ENCODE measurements around the gene ELOB. TPM values are rescaled to one million over a fixed set of nuclear protein-coding genes. Genes with fewer than 3 reads are reported as not detected.

The ELOB gene
- polyA plus RNA-seq, 1 donor, result 175 TPM

DNA sequence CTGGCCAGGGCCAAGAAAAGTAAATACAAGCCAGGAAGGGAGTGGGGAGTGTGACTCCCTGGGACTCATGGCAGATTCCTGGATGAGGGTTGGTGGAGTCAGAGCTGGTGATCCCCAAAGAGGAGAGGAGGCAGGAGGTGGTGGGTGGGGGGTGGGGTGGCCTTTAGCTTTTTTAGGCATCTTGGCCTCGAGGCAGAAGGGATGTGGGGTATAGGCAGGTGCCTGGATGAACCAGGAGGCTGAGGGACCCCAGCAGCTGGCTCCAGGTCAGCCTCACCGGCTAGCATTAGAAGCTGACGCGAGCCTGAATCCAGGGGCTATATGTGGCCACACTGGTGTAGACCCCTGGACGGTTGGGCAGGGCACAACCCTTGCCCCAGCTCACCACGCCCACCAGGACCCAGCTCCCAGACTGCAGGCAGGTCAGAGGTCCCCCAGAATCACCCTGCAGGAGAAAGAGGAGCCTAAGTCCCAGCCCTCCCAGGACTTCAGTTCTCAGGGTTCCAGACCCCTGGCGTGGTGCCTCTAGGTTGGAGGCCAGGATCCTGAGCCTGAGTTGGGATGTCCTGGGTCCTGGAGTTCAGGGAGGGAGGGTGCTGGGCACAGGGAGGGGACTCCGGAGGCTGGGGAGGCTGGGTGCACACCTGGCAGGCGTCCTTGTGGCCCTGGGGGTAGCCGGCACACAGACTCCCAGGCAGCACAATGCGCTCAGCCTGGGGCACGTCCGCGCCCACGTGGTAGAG, 7.4 kb upstream of the ELOB start:
- DNase-seq, result no peak
- Histone ChIP-seq H3K4me1 (ENCODE audit: control insufficient read depth, insufficient read depth, low read length) (peaks cover 7% of the 10 kb centered on the region), H3K27me3 (ENCODE audit: control insufficient read depth, insufficient read depth, low read length) (peaks cover 53% of the 10 kb centered on the region), H3K9me3 (ENCODE audit: control insufficient read depth, low read depth, low read length) (peaks cover 7% of the 10 kb centered on the region), H3K27ac (ENCODE audit: low read length) (no peak overlapping the region), H3K4me3 (ENCODE audit: low read length) (no peak overlapping the region), H3K36me3 (ENCODE audit: control insufficient read depth, insufficient read depth, low read length) (no peaks in the 10 kb centered on the region)
- no CpG with 5 or more reads among the region's 15 CpGs for WGBS (ENCODE audit: insufficient coverage, low lambda C conversion rate)

DNA sequence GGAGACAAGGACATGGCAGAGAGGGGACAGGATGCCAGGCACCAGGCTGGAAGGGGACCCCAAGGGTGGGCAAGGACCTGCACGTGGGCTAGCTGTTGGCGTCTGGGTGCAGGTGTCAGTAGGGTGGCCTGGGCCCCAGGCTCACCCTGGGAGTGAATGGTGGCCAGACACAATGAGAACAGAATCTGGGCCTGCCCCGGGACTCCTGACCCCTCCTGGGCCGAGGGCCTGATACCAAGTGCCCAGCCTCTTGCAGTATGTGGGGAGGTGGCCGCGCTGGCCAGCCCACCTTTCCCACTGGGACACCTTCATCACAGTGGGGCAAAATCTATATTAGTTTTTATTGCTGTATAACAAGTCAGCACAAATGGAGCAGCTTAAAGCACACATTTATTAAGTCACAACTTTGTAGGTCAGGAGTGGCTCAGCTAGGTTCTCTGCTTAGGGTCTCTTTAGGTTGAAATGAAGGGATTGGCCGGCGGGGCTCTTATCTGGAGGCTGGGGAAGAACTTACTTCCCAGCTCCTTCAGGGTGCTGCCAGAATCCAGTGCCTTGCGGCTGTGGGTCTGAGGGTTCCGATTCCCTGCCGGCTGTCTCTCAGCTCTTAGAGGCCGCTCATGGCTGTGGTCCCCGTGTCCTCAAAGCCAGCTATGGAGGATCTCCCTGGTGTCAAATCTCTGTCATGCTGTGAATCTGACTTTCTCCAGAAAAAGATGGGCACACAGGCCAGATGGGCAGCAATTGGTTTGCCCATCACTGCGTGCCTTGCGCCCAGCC, 6.7 kb upstream of the ELOB start:
- WGBS (ENCODE audit: insufficient coverage, low lambda C conversion rate), result no CpG with 5 or more reads among the region's 15 CpGs
- DNase-seq, result no peak
- peaks cover 10% of the 10 kb centered on the region for H3K4me1 ChIP-seq (ENCODE audit: control insufficient read depth, insufficient read depth, low read length)
- no peak overlapping the region for H3K4me3 ChIP-seq (ENCODE audit: low read length)
- no peaks in the 10 kb centered on the region for H3K36me3 ChIP-seq (ENCODE audit: control insufficient read depth, insufficient read depth, low read length)
- no peak overlapping the region for H3K27ac ChIP-seq (ENCODE audit: low read length)
- H3K9me3 ChIP-seq (ENCODE audit: control insufficient read depth, low read depth, low read length), result peaks cover 7% of the 10 kb centered on the region
- H3K27me3 ChIP-seq (ENCODE audit: control insufficient read depth, insufficient read depth, low read length), result peaks cover 50% of the 10 kb centered on the region

DNA sequence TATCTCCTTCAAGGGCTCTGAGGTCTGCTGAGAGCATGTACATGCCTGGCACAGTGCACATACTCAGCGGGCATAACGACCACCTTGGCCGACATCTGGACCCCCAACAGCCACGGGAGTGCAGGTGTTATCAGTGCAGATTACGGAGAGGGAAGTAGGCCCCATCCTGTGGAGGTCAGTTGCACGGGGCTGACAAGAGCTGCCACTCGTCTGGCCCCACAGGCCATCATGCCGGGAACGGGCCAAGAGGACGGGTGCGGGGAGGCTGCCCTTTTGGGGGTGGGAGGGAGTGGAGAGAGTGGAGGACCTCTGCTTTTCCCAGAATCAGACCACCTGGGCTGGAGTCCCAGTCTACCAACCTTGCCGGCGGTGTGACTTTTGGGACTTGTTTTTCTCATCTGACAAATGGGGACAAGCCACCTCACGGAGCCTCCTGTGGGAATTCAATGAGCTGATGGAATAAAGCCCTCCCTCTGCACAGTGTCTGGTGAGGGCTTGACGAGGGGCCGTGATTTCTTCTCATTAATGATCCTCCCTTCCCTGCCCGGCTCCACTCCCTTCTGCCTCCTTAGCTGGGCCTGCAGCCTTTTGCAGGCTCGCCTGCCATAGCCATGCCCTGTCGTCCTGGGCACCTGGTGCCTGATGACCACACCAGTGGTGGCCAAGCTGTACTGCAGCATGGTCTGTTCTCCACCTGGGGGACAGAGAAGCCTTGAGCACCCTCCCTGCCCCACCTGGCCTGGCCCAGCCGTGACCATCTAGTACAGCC, 5.7 kb upstream of the ELOB start:
- H3K4me3 ChIP-seq (ENCODE audit: low read length), result no peak overlapping the region
- H3K36me3 ChIP-seq (ENCODE audit: control insufficient read depth, insufficient read depth, low read length), result no peaks in the 10 kb centered on the region
- H3K27me3 ChIP-seq (ENCODE audit: control insufficient read depth, insufficient read depth, low read length), result peaks cover 45% of the 10 kb centered on the region
- WGBS (ENCODE audit: insufficient coverage, low lambda C conversion rate), result 80% methylated on average over 1 of the region's 20 CpGs
- H3K4me1 ChIP-seq (ENCODE audit: control insufficient read depth, insufficient read depth, low read length), result peaks cover 19% of the 10 kb centered on the region
- H3K27ac ChIP-seq (ENCODE audit: low read length), result no peak overlapping the region
- DNase-seq, result no peak
- peaks cover 7% of the 10 kb centered on the region for H3K9me3 ChIP-seq (ENCODE audit: control insufficient read depth, low read depth, low read length)

DNA sequence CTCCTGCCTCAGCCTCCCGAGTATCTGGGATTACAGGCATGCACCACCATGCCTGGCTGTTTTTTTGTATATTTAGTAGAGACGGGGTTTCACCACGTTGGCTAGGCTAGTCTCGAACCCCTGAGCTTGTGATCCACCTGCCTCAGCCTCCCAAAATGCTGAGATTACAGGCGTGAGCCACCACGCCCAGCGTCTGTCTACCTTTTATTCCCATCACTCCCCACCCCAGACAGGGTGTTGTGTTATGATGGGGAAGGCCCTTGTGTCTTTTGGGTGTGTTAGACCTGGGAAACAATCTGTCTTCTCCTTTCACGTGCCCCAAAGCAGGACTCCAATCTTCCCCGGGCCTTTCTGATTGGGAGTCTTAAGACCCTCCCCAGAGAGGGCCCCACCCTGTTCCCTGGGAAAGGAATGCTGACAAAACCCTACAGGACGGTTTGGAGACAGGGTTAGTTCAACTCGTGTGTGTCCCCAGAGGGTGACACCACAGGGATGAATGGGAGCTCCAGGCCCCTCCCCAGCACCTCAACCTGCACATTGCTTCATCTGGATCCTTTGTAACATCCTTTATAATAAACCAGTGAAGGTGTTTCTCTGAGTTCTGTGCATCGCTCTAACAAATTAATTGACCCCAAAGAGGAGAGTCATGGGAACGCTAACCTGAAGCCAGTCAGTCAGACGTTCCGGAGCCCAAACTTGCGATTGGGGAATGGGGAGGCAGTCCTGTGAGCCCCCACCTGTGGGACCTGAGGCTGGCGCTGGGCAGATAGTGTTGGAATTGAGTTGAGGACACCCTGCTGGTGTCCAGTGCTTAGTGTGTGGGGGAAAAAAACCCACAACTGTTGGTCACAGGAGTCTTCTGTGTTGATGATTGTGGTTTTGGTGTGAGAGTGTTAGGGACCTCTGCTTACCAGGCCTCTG, 3.2 kb upstream of the ELOB start:
- no peak overlapping the region for H3K4me3 ChIP-seq (ENCODE audit: low read length)
- no peak for DNase-seq
- no peak overlapping the region for H3K27ac ChIP-seq (ENCODE audit: low read length)
- peaks cover 20% of the 10 kb centered on the region for H3K4me1 ChIP-seq (ENCODE audit: control insufficient read depth, insufficient read depth, low read length)
- no peaks in the 10 kb centered on the region for H3K9me3 ChIP-seq (ENCODE audit: control insufficient read depth, low read depth, low read length)
- peaks cover 29% of the 10 kb centered on the region for H3K27me3 ChIP-seq (ENCODE audit: control insufficient read depth, insufficient read depth, low read length)
- peaks cover 3% of the 10 kb centered on the region for H3K36me3 ChIP-seq (ENCODE audit: control insufficient read depth, insufficient read depth, low read length)
- WGBS (ENCODE audit: insufficient coverage, low lambda C conversion rate), result no CpG with 5 or more reads among the region's 17 CpGs

DNA sequence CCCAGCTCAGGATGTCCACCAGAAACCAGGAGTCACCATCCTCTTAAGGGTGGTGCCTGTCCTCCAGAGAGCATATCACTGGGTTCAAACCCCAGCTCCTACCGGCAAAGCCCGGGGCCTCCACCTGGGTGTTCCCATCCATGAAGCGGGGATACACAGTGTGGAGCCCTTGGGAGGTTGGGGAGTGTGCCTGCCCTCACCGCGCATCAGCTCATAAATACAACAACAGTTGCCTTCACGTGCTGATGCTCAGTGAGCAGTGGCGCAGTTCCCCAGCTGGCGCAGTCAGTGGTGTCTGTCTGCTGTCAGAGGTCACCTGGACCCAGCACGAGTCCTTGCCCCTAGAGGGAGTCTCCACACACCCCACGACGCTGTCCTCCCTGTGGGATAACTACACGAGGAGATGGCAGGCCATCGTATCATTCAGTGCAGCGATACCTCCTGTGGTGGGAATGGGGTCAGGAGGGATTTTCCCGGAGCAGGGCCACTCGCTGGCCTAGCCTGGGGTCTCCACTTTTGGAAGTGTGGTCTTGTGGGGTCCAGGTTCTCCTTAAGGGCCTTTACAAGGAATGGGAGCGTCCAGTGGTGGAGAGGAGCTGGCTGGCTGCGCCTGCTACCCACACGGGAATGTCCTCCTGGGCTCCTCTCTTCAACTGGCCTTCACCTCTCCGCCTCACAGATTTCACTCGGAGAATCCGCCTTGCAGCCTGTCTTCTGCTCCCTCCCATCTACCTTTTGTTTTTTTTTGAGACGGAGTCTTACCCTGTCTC, 2.3 kb upstream of the ELOB start:
- no peak overlapping the region for H3K4me3 ChIP-seq (ENCODE audit: low read length)
- peaks cover 20% of the 10 kb centered on the region for H3K4me1 ChIP-seq (ENCODE audit: control insufficient read depth, insufficient read depth, low read length)
- H3K27ac ChIP-seq (ENCODE audit: low read length), result no peak overlapping the region
- peaks cover 20% of the 10 kb centered on the region for H3K27me3 ChIP-seq (ENCODE audit: control insufficient read depth, insufficient read depth, low read length)
- WGBS (ENCODE audit: insufficient coverage, low lambda C conversion rate), result 80% methylated on average over 1 of the region's 23 CpGs
- peaks cover 12% of the 10 kb centered on the region for H3K36me3 ChIP-seq (ENCODE audit: control insufficient read depth, insufficient read depth, low read length)
- no peak for DNase-seq
- H3K9me3 ChIP-seq (ENCODE audit: control insufficient read depth, low read depth, low read length), result no peaks in the 10 kb centered on the region

DNA sequence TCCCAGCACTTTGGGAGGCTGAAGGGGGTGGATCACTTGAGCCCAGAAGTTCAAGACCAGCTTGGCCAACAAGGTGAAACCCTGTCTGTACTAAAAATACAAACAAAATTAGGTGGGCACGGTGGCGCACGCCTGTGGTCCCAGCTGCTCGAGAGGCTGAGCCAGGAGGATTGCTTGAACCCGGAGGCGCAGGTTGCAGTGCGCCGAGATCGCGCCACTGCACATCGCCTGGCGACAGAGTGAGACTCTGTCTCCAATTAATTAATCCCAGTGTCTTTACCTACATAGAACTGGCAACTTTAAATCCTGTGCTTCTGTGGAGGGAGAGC, 1.5 kb upstream of the ELOB start:
- DNase-seq, result no peak
- Histone ChIP-seq H3K27me3 (ENCODE audit: control insufficient read depth, insufficient read depth, low read length) (peaks cover 14% of the 10 kb centered on the region), H3K36me3 (ENCODE audit: control insufficient read depth, insufficient read depth, low read length) (peaks cover 20% of the 10 kb centered on the region), H3K4me1 (ENCODE audit: control insufficient read depth, insufficient read depth, low read length) (peaks cover 20% of the 10 kb centered on the region), H3K4me3 (ENCODE audit: low read length) (peak overlapping the region; percentile 93), H3K9me3 (ENCODE audit: control insufficient read depth, low read depth, low read length) (no peaks in the 10 kb centered on the region), H3K27ac (ENCODE audit: low read length) (peak overlapping the region; percentile 97)
- no CpG with 5 or more reads among the region's 12 CpGs for WGBS (ENCODE audit: insufficient coverage, low lambda C conversion rate)

DNA sequence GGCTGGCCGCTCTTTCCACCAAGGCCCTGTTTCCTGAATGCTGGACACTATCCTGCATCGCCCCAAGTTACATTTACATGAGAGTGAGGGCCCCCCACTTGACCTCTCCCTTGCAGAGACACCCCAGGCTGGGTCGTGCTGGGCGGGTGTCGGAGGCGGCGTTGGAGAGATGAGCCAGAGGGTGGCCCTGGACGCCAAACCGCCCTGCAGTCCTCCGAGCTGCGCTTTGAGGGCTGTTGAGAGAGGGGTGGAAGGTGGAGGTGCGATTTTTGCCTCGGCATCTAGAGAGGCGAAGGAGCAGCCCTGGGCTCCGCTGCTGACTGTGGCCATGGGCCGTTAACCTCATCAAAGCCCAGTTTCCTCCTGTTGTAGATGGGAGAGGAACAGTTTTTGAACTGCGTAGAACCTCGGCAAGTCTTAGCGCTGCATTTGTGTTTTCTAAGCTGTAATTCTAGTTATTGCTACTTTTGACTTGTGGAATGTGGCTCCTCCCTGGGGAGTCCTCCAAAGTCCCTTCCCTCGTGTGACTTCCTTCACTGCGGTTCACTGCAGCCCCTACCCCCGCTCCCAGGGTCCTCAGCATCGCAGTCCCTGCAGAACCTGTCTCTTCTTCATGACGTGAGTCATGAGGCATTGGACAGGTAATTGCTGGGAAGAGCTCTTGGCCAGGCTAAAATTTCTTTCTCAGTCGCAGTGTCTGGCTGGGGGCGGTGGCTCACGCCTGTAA, 986 bp upstream of the ELOB start:
- Histone ChIP-seq H3K4me3 (ENCODE audit: low read length) (peak overlapping the region; percentile 93), H3K27me3 (ENCODE audit: control insufficient read depth, insufficient read depth, low read length) (peaks cover 11% of the 10 kb centered on the region), H3K27ac (ENCODE audit: low read length) (peak overlapping the region; percentile 97), H3K9me3 (ENCODE audit: control insufficient read depth, low read depth, low read length) (no peaks in the 10 kb centered on the region), H3K36me3 (ENCODE audit: control insufficient read depth, insufficient read depth, low read length) (peaks cover 23% of the 10 kb centered on the region), H3K4me1 (ENCODE audit: control insufficient read depth, insufficient read depth, low read length) (peaks cover 20% of the 10 kb centered on the region)
- no CpG with 5 or more reads among the region's 27 CpGs for WGBS (ENCODE audit: insufficient coverage, low lambda C conversion rate)
- DNase-seq, result peak; percentile 34 to 62

DNA sequence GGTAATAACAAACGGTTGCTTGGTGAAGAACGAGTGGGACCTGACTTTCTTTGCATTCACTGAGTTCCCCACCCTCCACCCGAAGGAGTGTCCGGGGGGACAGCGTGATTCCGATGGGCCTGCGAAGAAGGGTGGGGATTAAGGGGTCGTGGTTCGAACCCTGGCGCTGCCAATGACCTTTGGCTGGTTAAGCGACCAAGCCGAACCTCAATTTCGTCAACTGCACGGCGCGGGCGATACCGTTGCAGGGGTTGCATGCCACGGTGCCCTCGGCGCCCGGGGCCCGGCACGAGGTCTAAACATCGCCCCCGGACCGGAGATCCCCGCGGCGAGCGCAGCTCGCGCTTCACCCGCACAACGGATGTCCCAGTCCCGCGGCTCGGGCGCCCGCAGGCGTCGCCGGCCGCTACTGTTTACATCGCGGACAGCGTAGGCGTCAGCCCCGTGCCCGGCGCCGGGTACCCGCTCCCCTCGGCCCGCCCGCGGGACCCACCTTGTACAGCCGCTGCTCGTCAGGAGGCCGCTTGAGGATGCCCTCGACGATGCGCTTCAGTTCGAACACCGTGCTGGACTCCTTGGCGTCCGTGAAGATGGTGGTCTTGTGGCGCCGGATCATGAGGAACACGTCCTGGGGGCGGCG, 460 bp downstream of the ELOB start:
- WGBS (ENCODE audit: insufficient coverage, low lambda C conversion rate), result no CpG with 5 or more reads among the region's 72 CpGs
- Histone ChIP-seq H3K27ac (ENCODE audit: low read length) (no peak overlapping the region), H3K36me3 (ENCODE audit: control insufficient read depth, insufficient read depth, low read length) (peaks cover 33% of the 10 kb centered on the region), H3K27me3 (ENCODE audit: control insufficient read depth, insufficient read depth, low read length) (peaks cover under 1% of the 10 kb centered on the region), H3K4me3 (ENCODE audit: low read length) (peak overlapping the region; percentile 81), H3K9me3 (ENCODE audit: control insufficient read depth, low read depth, low read length) (no peaks in the 10 kb centered on the region), H3K4me1 (ENCODE audit: control insufficient read depth, insufficient read depth, low read length) (peaks cover 20% of the 10 kb centered on the region)
- DNase-seq, result peak; percentile 24 to 50

Measured in large intestine (tissue), 3 donors.